GM12878 (cell line): ENCODE results near the gene PLP2. TPM values are rescaled to one million over a fixed set of nuclear protein-coding genes. Genes with fewer than 3 reads are reported as not detected.

Experiments used
- ASH2L ChIP-seq: fragments of 300-600, 200-600 bp; sonication (generic); IDR thresholded peaks from 2 replicates; pipeline ENCODE4 v1.6.1; 2017; ENCODE audit warnings: low read depth, mild to moderate bottlenecking, borderline replicate concordance
- BMI1 ChIP-seq: fragments of 450-650 bp; IDR thresholded peaks from 2 replicates; pipeline ENCODE4 v1.6.1; 2016; ENCODE audit warnings: mild to moderate bottlenecking, moderate library complexity, borderline replicate concordance
- CHD4 ChIP-seq: fragments of 200-600 bp; sonication (generic); IDR thresholded peaks from 2 replicates; pipeline ENCODE4 v1.6.1; 2016; ENCODE audit warnings: mild to moderate bottlenecking
- ESRRA ChIP-seq: IDR thresholded peaks from 2 replicates; pipeline ENCODE4 v1.6.1; 2012; ENCODE audit warnings: mild to moderate bottlenecking, low read length, improper control_type of control experiment
- IKZF1 ChIP-seq: fragments of 450-650 bp; conservative IDR thresholded peaks from 2 replicates; pipeline ENCODE4 v1.6.1; 2017; ENCODE audit warnings: antibody characterized with exemption, mild to moderate bottlenecking
- MEF2A ChIP-seq: IDR thresholded peaks from 2 replicates; pipeline ENCODE4 v1.6.1; 2011; ENCODE audit warnings: low read depth, mild to moderate bottlenecking, low read length, moderate library complexity; ENCODE audit not compliant: insufficient read depth
- MYC ChIP-seq: IDR thresholded peaks from 2 replicates; pipeline ENCODE4 v1.6.1; 2011; ENCODE audit warnings: mild to moderate bottlenecking, low read length, moderate library complexity, inconsistent platforms; ENCODE audit not compliant: insufficient read depth, insufficient replicate concordance, insufficient read length, severe bottlenecking
- NR2C2 ChIP-seq: IDR thresholded peaks from 2 replicates; pipeline ENCODE4 v1.6.1; 2011; ENCODE audit warnings: borderline replicate concordance, low read depth; ENCODE audit not compliant: control insufficient read depth, insufficient read length
- PAX8 ChIP-seq: fragments of 450-650 bp; IDR thresholded peaks from 2 replicates; pipeline ENCODE4 v1.6.1; 2017; ENCODE audit warnings: mild to moderate bottlenecking, moderate library complexity
- POU2F2 ChIP-seq: IDR thresholded peaks from 3 replicates; pipeline ENCODE4 v1.6.1; 2011; ENCODE audit warnings: low read depth, mild to moderate bottlenecking, low read length, borderline replicate concordance
- RELA ChIP-seq: fragments of 450-650 bp; IDR thresholded peaks from 2 replicates; pipeline ENCODE4 v1.8.0; 2014; ENCODE audit warnings: borderline replicate concordance; ENCODE audit not compliant: partially characterized antibody
- RUNX3 ChIP-seq: IDR thresholded peaks from 2 replicates; pipeline ENCODE4 v1.6.1; 2012; ENCODE audit warnings: low read length, inconsistent platforms
- SP1 ChIP-seq: IDR thresholded peaks from one replicate; pipeline ENCODE4 v1.6.1; 2011; ENCODE audit warnings: low read depth, low read length
- SRF ChIP-seq, 2 experiments: IDR thresholded peaks; 2 replicates each; pipeline ENCODE4 v1.6.1; 2011; ENCODE audit warnings: low read depth in 2 of 2, low read length in 2 of 2, mild to moderate bottlenecking in 1 of 2, moderate library complexity in 1 of 2
- TCF12 ChIP-seq: IDR thresholded peaks from 2 replicates; pipeline ENCODE4 v1.6.1; 2011; ENCODE audit warnings: low read depth, mild to moderate bottlenecking, low read length
- TCF3 ChIP-seq: IDR thresholded peaks from 2 replicates; pipeline ENCODE4 v1.6.1; 2012; ENCODE audit warnings: low read depth, mild to moderate bottlenecking, low read length, borderline replicate concordance; ENCODE audit not compliant: insufficient read depth
- YBX1 ChIP-seq: fragments of 450-650 bp; IDR thresholded peaks from 2 replicates; pipeline ENCODE4 v1.6.1; 2016; ENCODE audit warnings: antibody characterized with exemption
- ZNF24 ChIP-seq: fragments of 450-650 bp; IDR thresholded peaks from 2 replicates; pipeline ENCODE4 v1.6.1; 2017; ENCODE audit warnings: antibody characterized with exemption, mild to moderate bottlenecking
- polyA plus RNA-seq, 11 experiments: library from polyadenylated mRNA; depleted of rRNA in 4 of 11; unstranded in 6 of 11; stranded (reverse) in 5 of 11; fragments of >200 nt; fragmentation: Nextera tagmentation in 4 of 11; fragmentation: Illumina TruSeq in 1 of 11; extraction: Ambion mirVana in 4 of 11; extraction: Trizol in 1 of 11; gene quantifications; 1 replicate in 1 of 11; 2 replicates in 10 of 11; pipeline versions ENCODE4 v1.2.1 to v1.2.3, GENCODE V29; 2011 to 2016; ENCODE audit warnings: inconsistent platforms in 2 of 11, missing spikeins in 2 of 11, low read depth in 1 of 11
- total RNA-seq, 4 experiments: library from RNA; depleted of rRNA in 3 of 4; stranded (reverse); fragments of >200 nt in 3 of 4; fragmentation: Illumina TruSeq in 1 of 4; extraction: Trizol in 1 of 4; gene quantifications; 2 replicates each; pipeline versions ENCODE4 v1.2.1 to v1.2.3, GENCODE V29; 2013 to 2021
- TF ChIP-seq, protein P1 (sequence below): fragments of 450-650 bp; conservative IDR thresholded peaks from 2 replicates; pipeline ENCODE4 v1.6.1; 2017; ENCODE audit warnings: mild to moderate bottlenecking, moderate library complexity
- TF ChIP-seq, protein P2 (sequence below): fragments of 450-650 bp; IDR thresholded peaks from 2 replicates; pipeline ENCODE4 v1.6.1; 2017; ENCODE audit warnings: borderline replicate concordance
- TF ChIP-seq, protein P3 (sequence below): IDR thresholded peaks from 2 replicates; pipeline ENCODE4 v1.6.1; 2011; ENCODE audit warnings: mild to moderate bottlenecking, low read depth, low read length, moderate library complexity; ENCODE audit not compliant: insufficient replicate concordance
- TF ChIP-seq, protein P4 (sequence below): fragments of 450-650 bp; IDR thresholded peaks from 2 replicates; pipeline ENCODE4 v1.6.1; 2016; ENCODE audit warnings: mild to moderate bottlenecking

The PLP2 gene
- total and polyA plus RNA-seq, 10 of the 15 experiments (the other 5 are each of a cell fraction or from before 2014, with no cell fraction given): 56.6 to 177 (median 99.3) TPM

DNA sequence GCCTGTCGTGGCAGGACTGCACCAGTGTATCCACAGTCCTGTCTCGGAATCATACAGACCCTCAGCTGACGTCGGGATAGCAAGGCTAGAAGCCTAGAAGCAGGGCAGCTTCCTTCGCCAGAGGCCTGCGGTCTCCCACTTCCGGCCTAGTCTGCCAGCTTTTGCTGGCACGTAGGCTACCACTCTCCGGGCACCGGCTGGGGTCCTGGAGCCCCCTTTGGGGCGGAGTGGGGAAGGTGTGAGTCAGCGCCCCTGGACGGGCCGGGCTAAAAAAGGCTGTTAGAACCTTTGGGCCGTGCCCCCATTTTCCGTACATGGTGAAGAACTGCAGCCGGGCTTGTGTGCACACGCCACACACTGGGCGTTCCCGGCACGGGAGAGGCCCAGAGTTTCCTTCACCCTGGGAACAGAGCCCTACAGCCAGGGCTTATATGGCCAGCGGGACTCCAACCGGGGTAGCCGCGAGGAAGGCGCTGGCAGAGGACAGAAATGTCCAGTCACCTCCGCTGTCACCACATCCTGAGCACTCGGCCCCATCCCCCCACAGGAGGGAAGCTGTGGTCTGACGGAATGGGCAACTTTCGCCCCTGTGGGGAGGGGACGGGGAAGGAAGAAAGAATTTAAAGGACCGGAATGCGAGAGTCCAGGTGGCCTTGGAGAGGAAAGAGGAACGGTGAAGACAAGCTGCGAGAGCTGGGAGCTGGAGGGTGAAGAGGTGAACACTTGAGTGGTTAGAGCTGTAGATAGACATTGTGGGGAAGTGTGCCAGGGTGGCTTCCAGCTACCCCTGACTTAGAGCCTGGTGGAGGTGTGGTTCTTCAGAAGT, 4.6 kb upstream of the PLP2 start (continued):
- TF ChIP-seq, protein P1, sequence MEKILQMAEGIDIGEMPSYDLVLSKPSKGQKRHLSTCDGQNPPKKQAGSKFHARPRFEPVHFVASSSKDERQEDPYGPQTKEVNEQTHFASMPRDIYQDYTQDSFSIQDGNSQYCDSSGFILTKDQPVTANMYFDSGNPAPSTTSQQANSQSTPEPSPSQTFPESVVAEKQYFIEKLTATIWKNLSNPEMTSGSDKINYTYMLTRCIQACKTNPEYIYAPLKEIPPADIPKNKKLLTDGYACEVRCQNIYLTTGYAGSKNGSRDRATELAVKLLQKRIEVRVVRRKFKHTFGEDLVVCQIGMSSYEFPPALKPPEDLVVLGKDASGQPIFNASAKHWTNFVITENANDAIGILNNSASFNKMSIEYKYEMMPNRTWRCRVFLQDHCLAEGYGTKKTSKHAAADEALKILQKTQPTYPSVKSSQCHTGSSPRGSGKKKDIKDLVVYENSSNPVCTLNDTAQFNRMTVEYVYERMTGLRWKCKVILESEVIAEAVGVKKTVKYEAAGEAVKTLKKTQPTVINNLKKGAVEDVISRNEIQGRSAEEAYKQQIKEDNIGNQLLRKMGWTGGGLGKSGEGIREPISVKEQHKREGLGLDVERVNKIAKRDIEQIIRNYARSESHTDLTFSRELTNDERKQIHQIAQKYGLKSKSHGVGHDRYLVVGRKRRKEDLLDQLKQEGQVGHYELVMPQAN: no peak
- no peak for TF ChIP-seq ZNF24
- TF ChIP-seq MYC: no peak
- TF ChIP-seq, protein P2, sequence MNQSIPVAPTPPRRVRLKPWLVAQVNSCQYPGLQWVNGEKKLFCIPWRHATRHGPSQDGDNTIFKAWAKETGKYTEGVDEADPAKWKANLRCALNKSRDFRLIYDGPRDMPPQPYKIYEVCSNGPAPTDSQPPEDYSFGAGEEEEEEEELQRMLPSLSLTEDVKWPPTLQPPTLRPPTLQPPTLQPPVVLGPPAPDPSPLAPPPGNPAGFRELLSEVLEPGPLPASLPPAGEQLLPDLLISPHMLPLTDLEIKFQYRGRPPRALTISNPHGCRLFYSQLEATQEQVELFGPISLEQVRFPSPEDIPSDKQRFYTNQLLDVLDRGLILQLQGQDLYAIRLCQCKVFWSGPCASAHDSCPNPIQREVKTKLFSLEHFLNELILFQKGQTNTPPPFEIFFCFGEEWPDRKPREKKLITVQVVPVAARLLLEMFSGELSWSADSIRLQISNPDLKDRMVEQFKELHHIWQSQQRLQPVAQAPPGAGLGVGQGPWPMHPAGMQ: no peak
- TF ChIP-seq ESRRA: no peak
- 0 out of 2 replicates have a peak, but pooled peaks have one; percentile 11 for TF ChIP-seq MEF2A
- TF ChIP-seq SRF (IDR thresholded peaks at IDR 0.05; ENCODE audit: low read depth in 2 of 2, low read length in 2 of 2): peak; percentile 1 to 36; a peak in 1 of 4 replicates
- TF ChIP-seq, protein P3, sequence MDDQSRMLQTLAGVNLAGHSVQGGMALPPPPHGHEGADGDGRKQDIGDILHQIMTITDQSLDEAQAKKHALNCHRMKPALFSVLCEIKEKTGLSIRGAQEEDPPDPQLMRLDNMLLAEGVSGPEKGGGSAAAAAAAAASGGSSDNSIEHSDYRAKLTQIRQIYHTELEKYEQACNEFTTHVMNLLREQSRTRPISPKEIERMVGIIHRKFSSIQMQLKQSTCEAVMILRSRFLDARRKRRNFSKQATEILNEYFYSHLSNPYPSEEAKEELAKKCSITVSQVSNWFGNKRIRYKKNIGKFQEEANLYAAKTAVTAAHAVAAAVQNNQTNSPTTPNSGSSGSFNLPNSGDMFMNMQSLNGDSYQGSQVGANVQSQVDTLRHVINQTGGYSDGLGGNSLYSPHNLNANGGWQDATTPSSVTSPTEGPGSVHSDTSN: no peak
- TF ChIP-seq RELA: no peak
- TF ChIP-seq CHD4: no peak
- no peak for TF ChIP-seq POU2F2
- no peak for TF ChIP-seq PAX8
- TF ChIP-seq IKZF1: peak; percentile 75
- no peak for TF ChIP-seq NR2C2
- no peak for TF ChIP-seq ASH2L
- TF ChIP-seq SP1: no peak
- TF ChIP-seq TCF3: no peak
- TF ChIP-seq YBX1: no peak
- TF ChIP-seq BMI1: no peak
- TF ChIP-seq, protein P4, sequence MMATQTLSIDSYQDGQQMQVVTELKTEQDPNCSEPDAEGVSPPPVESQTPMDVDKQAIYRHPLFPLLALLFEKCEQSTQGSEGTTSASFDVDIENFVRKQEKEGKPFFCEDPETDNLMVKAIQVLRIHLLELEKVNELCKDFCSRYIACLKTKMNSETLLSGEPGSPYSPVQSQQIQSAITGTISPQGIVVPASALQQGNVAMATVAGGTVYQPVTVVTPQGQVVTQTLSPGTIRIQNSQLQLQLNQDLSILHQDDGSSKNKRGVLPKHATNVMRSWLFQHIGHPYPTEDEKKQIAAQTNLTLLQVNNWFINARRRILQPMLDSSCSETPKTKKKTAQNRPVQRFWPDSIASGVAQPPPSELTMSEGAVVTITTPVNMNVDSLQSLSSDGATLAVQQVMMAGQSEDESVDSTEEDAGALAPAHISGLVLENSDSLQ: no peak
- peak; percentile 58 for TF ChIP-seq RUNX3
- TF ChIP-seq TCF12: no peak
